ENCODE results near the gene ICOS.

DNA sequence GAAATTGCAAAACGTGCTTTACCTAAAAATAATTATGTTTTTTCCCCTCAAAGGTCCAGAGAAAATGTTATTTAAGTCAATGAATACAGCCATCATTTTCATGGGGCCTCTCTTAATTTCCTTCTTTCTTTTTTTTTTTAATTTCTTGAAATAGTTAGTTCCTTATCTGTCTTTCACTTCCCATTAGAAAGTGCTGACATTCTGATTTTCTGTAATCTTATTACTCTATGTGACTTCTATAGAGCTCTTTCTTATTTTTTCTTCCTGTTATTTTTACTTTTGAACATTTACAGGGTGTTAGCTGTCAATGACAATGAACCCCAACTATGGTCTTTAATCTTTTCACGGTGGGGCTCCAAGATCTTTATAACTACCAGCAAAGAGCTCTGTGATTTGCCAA lies 39.0 kb upstream of the ICOS start:
- TF ChIP-seq, protein P1, sequence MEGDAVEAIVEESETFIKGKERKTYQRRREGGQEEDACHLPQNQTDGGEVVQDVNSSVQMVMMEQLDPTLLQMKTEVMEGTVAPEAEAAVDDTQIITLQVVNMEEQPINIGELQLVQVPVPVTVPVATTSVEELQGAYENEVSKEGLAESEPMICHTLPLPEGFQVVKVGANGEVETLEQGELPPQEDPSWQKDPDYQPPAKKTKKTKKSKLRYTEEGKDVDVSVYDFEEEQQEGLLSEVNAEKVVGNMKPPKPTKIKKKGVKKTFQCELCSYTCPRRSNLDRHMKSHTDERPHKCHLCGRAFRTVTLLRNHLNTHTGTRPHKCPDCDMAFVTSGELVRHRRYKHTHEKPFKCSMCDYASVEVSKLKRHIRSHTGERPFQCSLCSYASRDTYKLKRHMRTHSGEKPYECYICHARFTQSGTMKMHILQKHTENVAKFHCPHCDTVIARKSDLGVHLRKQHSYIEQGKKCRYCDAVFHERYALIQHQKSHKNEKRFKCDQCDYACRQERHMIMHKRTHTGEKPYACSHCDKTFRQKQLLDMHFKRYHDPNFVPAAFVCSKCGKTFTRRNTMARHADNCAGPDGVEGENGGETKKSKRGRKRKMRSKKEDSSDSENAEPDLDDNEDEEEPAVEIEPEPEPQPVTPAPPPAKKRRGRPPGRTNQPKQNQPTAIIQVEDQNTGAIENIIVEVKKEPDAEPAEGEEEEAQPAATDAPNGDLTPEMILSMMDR (IDR thresholded peaks at IDR 0.05) = no peak
- no peak for TF ChIP-seq POLR2A (IDR thresholded peaks at IDR 0.05)
